Neural progenitor cell (in vitro differentiated cells): Measurements from ENCODE around the gene GPR87.

ENCODE experiments used
- CTCF ChIP-seq: fragments of 200-600 bp; sonication (generic); IDR thresholded peaks from 2 replicates; pipeline ENCODE4 v1.5.1; 2017; ENCODE audit warnings: antibody characterized with exemption, mild to moderate bottlenecking
- EZH2 ChIP-seq: fragments of 200-600 bp; sonication (generic); IDR thresholded peaks from 2 replicates; pipeline ENCODE4 v1.6.1; 2017; ENCODE audit warnings: antibody characterized with exemption, mild to moderate bottlenecking, moderate library complexity
- EZH2phosphoT487 ChIP-seq: fragments of 200-600 bp; sonication (generic); IDR thresholded peaks from 2 replicates; pipeline ENCODE4 v1.6.1; 2017; ENCODE audit warnings: antibody characterized with exemption

DNA sequence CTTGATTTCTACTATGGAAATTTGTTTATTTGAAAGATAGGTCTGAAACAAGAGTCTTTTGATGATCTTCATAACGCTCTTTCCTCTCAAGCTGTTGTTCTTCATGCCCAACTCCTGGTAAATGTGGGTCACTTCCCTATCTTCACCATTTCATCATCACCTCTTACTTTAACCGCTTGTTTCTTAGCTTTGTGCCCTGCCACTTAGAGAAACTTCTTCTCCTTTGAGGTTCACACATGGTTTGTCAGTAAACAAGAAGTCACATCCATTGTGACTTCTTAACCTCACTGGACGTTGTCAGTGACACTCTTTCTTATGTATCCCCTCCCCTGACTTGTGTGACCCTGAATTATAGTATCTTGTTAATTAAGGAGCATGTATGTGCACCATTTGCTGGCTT, 29.7 kb upstream of the GPR87 start:
- TF ChIP-seq CTCF = no peak
- no peak for TF ChIP-seq EZH2
- TF ChIP-seq EZH2phosphoT487 = no peak
